Gastrocnemius medialis (tissue), 4 donors: ENCODE data around the gene WNT5A. TPM values are rescaled to one million over a fixed set of nuclear protein-coding genes. Genes with fewer than 3 reads are reported as not detected.

ENCODE experiments used
- ATAC-seq, 2 donors: fragments of 150-250 bp; one replicate each; pipeline ENCODE4 v1.9.1; 2016
- DNase-seq, 2 donors: peaks; one replicate each; pipeline ENCODE4 v3.0.0-alpha.2; 2019
- H3K27ac ChIP-seq, 4 donors: fragments of 200-600 bp; sonication (generic); 1 replicate in 1 of 4; 2 replicates in 3 of 4; pipeline ENCODE4 v1.5.1; 2016 to 2018; ENCODE audit warnings: mild to moderate bottlenecking in 2 of 4, moderate library complexity in 1 of 4
- H3K27me3 ChIP-seq, 3 donors: fragments of 200-600 bp; sonication (generic) in 2 of 3; 1 replicate in 1 of 3; 2 replicates in 2 of 3; pipeline versions ENCODE4 v1.5.1 to v1.6.0; 2016 to 2019; ENCODE audit warnings: mild to moderate bottlenecking in 1 of 3, moderate library complexity in 1 of 3
- H3K36me3 ChIP-seq, 2 donors: fragments of 200-600 bp; sonication (generic) in 1 of 2; one replicate each; pipeline ENCODE4 v1.5.1; 2017 to 2018
- H3K4me1 ChIP-seq, 2 donors: fragments of 200-600 bp; sonication (generic) in 1 of 2; one replicate each; pipeline ENCODE4 v1.5.1; 2016 to 2017; ENCODE audit warnings: mild to moderate bottlenecking in 2 of 2
- H3K4me3 ChIP-seq, 4 donors: fragments of 200-600 bp; sonication (generic) in 3 of 4; 1 replicate in 1 of 4; 2 replicates in 3 of 4; pipeline ENCODE4 v1.5.1; 2016 to 2019; ENCODE audit warnings: mild to moderate bottlenecking in 2 of 4
- H3K9me3 ChIP-seq, 3 donors: fragments of 200-600 bp; sonication (generic) in 2 of 3; 1 replicate in 1 of 3; 2 replicates in 2 of 3; pipeline ENCODE4 v1.5.1; 2016 to 2019
- POLR2A ChIP-seq, 2 donors: fragments of 450-650 bp; IDR thresholded peaks; one replicate each; pipeline ENCODE4 v1.6.1; 2017; ENCODE audit warnings: antibody characterized with exemption in 2 of 2, mild to moderate bottlenecking in 2 of 2, moderate library complexity in 2 of 2
- in situ Hi-C, 4 donors: fragments of 200-750 bp; cut with MboI; loops; one replicate each; pipeline versions ENCODE4 v1.15.0 to v1.8.0; 2017; ENCODE audit warnings: low sequenced_read_pairs in 4 of 4
- intact Hi-C: fragments of 100-400 bp; cut with DNase I; formaldehyde crosslinking; loops from one replicate; pipeline ENCODE4 v1.15.1; 2023; ENCODE audit warnings: low total_unique reads
- total RNA-seq, 4 donors: library from RNA; depleted of rRNA; stranded (reverse); fragments of >200 nt; gene quantifications; one replicate each; pipeline versions ENCODE4 v1.1.0 to v1.2.3, GENCODE V29; 2016
- TF ChIP-seq, protein P1 (sequence below), 5 experiments: fragments of 450-650 bp in 3 of 5; fragments of 200-600 bp in 2 of 5; sonication (generic) in 2 of 5; IDR thresholded peaks in 4 of 5; conservative IDR thresholded peaks in 1 of 5; 1 replicate in 4 of 5; 2 replicates in 1 of 5; pipeline ENCODE4 v1.5.1; 2016 to 2019; ENCODE audit warnings: antibody characterized with exemption in 5 of 5, mild to moderate bottlenecking in 3 of 5, moderate library complexity in 3 of 5

WNT5A gene
- total RNA-seq, 4 donors from 2014 or later: 1.6 to 2.9 (median 1.9) TPM

- Histone ChIP-seq H3K4me3 (no peak overlapping the region), H3K4me1 (no peaks in the 10 kb centered on the region), H3K27ac (no peak overlapping the region), H3K36me3 (no peaks in the 10 kb centered on the region), H3K9me3 (no peaks in the 10 kb centered on the region), H3K27me3 (no peaks in the 10 kb centered on the region)
- in situ Hi-C loops (no loop called here), intact Hi-C loops (no loop called here)
- ATAC-seq (no peak), DNase-seq (no peak)
- TF ChIP-seq POLR2A (IDR thresholded peaks at IDR 0.05): no peak
- TF ChIP-seq, protein P1, sequence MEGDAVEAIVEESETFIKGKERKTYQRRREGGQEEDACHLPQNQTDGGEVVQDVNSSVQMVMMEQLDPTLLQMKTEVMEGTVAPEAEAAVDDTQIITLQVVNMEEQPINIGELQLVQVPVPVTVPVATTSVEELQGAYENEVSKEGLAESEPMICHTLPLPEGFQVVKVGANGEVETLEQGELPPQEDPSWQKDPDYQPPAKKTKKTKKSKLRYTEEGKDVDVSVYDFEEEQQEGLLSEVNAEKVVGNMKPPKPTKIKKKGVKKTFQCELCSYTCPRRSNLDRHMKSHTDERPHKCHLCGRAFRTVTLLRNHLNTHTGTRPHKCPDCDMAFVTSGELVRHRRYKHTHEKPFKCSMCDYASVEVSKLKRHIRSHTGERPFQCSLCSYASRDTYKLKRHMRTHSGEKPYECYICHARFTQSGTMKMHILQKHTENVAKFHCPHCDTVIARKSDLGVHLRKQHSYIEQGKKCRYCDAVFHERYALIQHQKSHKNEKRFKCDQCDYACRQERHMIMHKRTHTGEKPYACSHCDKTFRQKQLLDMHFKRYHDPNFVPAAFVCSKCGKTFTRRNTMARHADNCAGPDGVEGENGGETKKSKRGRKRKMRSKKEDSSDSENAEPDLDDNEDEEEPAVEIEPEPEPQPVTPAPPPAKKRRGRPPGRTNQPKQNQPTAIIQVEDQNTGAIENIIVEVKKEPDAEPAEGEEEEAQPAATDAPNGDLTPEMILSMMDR (IDR thresholded peaks at IDR 0.05 in 4 of 5, conservative IDR thresholded peaks at IDR 0.05 in 1 of 5): no peak
These were observed 14.8 kb upstream of the WNT5A start for GRCh38 chr3:55501905-55502304.

DNA sequence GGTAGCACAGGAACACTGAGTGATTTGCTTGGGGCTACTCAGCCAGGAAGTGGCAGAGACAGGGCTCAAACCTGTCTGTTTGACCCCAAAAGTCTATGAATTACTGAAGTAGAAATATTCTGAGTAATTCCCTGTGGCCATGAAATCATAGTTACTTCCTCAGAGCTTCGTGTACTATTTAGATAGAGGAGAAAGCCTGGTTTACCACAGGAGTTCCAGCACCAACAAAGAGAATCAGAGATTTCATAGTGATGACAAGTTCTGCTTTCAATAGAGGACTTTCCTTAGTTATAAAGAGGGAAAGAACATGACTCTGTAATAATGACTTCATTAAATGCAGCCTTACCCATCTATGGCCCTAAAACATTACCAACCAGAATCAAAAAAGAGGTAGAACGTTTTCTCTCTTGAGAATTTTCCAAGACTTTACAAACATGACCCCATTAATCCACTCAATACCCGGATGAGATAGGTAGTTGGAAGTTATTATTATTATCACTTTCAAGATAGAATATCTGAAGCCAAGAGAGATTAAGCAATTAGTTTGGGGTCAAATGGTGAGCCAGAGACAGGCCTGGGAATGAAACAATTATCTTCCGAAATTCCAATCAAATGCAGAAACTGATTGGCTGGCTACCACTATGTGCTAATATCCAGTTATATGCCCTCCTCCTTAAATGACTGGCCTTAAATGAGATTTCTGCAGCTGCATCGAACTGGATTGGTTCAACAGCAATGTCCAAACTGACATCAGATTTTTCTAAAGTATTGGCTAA is 13.6 kb upstream of the WNT5A start:
- intact Hi-C loops (no loop called here), in situ Hi-C loops (no loop called here)
- no peaks in the 10 kb centered on the region for H3K36me3 ChIP-seq
- H3K4me3 ChIP-seq: no peak overlapping the region
- DNase-seq (no peak), ATAC-seq (no peak)
- H3K27me3 ChIP-seq: no peaks in the 10 kb centered on the region
- H3K9me3 ChIP-seq: no peaks in the 10 kb centered on the region
- H3K4me1 ChIP-seq: no peaks in the 10 kb centered on the region
- TF ChIP-seq, protein P1 (IDR thresholded peaks at IDR 0.05 in 4 of 5, conservative IDR thresholded peaks at IDR 0.05 in 1 of 5): no peak
- no peak for TF ChIP-seq POLR2A (IDR thresholded peaks at IDR 0.05)
- no peak overlapping the region for H3K27ac ChIP-seq

GRCh38 chr3:55498520-55498919 is 11.4 kb upstream of the WNT5A start:
- no peaks in the 10 kb centered on the region for H3K36me3 ChIP-seq
- H3K9me3 ChIP-seq: no peaks in the 10 kb centered on the region
- in situ Hi-C loops: loop anchor here (25.0 kb wide), 4 partner anchors 239 to 989 kb away; no protein-coding TSS in a partner anchor
- no peak for ATAC-seq
- TF ChIP-seq, protein P1 (IDR thresholded peaks at IDR 0.05 in 4 of 5, conservative IDR thresholded peaks at IDR 0.05 in 1 of 5): no peak
- TF ChIP-seq POLR2A (IDR thresholded peaks at IDR 0.05): no peak
- H3K27me3 ChIP-seq: no peaks in the 10 kb centered on the region
- no peak for DNase-seq
- H3K4me1 ChIP-seq: no peaks in the 10 kb centered on the region
- H3K27ac ChIP-seq: no peak overlapping the region
- intact Hi-C loops: no loop called here
- no peak overlapping the region for H3K4me3 ChIP-seq

DNA sequence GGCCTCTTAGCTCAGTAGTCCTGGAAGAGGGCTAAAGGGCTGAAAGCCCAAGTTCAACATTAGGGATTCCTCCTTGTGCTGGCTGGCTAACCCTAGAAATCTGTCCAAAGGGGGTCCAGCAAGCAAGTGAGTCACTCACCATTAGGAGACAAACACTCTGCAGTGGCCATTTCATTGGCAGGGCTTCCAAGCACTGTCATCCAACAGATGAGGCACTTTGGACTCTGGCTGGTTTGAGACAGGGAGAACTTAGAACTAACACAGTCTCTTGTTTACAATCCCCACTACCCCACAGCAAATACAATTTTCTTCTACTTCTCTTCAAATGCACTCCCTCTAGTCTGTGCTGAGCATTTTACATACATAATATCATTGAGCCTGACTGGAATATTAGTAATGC is 10.1 kb upstream of the WNT5A start:
- in situ Hi-C loops: loop anchor here (25.0 kb wide), 4 partner anchors 240 to 990 kb away; no protein-coding TSS in a partner anchor
- no peak for ATAC-seq
- DNase-seq: no peak

More for the DNA sequence above, 10.1 kb upstream of the WNT5A start:
- TF ChIP-seq, protein P1 (IDR thresholded peaks at IDR 0.05 in 4 of 5, conservative IDR thresholded peaks at IDR 0.05 in 1 of 5): no peak
- no peak for TF ChIP-seq POLR2A (IDR thresholded peaks at IDR 0.05)
- Histone ChIP-seq H3K36me3 (no peaks in the 10 kb centered on the region), H3K4me1 (no peaks in the 10 kb centered on the region), H3K27ac (no peak overlapping the region), H3K27me3 (no peaks in the 10 kb centered on the region), H3K4me3 (no peak overlapping the region), H3K9me3 (no peaks in the 10 kb centered on the region)
- intact Hi-C loops: no loop called here
